AG09319 (cell line): ENCODE results near the gene C11orf86.

Experiments
- DNase-seq: peaks from one replicate; pipeline ENCODE4 v3.0.0-alpha.2; 2010; ENCODE audit warnings: low read depth; ENCODE audit errors: extremely low read depth
- CTCF ChIP-seq: IDR thresholded peaks from 2 replicates; pipeline ENCODE4 v1.5.1; 2011; ENCODE audit warnings: low read depth, mild to moderate bottlenecking, inconsistent platforms, low read length, moderate library complexity

Gene C11orf86

DNA sequence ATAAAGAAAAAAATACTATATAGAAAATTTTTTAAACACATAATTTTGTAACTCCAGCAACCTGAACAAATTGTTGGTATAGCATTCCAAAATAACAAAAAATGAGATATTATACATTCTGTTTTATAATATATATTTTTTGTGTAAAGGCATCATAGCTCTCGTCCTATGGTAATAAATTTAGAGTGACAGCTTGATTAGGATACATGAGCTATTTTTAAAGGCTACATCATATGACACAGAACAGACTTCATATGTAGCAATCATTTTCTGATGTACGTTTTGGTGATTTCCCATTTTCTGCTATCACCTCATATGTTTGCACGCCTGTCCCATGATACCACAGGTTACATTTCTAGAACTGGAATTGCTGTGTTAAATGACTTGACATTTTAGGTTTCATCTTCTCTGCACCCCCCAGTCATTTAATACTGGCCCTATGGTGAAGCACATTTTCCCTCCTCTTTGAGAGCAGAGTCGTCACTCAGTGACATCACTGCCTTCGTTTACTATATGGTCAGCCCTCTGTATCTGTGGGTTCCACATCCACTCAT, 36.4 kb upstream of the C11orf86 start:
- no peak for TF ChIP-seq CTCF
- no peak for DNase-seq

DNA sequence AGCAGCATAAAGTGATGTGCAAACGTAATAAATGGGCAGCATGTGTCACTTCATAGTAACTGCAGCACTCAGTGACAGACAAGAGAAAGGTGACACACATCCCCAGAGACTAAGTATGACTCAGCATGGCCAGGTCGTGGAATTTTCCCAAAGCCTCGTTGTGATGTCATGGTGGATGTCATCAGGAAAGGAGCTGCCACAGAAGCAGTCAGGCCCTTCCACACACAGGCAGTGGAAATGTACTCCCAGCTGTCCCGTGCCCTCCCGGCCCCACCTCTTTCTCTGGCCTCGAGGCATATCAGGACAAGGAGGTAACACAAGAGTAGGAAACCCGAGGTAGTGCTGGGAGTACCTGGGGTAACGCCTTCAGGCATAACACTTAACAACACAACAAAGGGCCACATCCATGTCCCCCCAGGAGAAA, 25.0 kb upstream of the C11orf86 start:
- TF ChIP-seq CTCF, result no peak
- no peak for DNase-seq

DNA sequence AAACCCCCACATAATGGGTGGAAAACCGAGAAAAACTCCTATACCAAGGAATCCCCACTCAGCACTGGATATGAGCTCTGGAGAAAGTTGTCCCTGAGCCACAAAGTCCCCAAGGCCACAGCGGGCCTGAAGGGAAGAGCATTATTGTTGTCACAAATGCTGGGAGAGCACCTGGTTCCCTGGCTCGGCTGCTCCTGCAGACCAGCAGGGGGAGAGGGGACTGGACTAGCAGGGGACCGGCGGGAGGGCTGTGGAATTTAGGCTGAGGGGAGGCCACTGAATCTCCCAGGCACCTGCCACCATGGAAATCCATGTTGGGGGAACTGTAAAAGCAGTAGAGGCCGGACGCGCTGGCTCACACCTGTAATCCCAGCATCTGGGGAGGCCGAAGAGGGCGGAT, 24.0 kb upstream of the C11orf86 start:
- TF ChIP-seq CTCF, result no peak
- DNase-seq, result no peak

- no peak for DNase-seq
- TF ChIP-seq CTCF, result no peak
These were observed 23.2 kb upstream of the C11orf86 start for GRCh38 chr11:66951927-66952337.

DNA sequence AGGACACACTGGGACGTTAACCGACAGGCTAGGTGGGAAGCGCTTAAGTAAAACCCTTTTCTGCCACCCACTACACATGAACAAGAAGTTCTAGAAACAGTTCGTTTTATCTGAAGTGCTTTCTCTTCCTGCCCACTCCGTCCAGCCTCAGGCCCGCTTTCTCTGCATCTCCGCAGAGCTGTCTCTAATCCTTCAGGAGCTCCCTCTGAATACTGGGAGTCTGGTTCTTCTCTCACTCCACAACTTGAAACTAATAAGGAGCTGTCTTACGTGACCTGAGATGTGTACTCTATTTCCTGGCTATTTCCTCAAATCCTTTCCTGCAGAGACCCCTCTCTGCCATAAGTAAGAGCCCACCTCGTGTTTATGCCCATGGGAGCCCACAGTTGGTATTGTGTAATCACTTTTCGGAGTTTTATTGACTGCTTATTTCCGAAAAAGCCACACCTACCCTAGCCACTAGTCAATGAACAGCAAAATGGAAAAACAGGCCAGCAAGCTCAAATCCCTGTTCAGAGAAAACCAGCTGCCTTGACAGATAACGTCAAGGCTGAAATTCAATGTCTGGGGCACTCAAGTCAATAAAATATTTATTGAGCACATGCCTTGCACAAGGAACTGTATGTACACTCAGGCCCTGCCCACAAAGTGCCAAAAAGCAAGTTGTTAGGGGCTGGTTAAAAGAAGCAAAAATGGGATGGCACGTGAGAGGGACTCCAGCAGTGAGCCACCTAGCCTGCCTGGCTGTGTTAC, 21.8 kb upstream of the C11orf86 start:
- TF ChIP-seq CTCF, result no peak
- no peak for DNase-seq

- no peak for DNase-seq
- TF ChIP-seq CTCF, result peak; percentile 5
These were observed 18.3 kb upstream of the C11orf86 start for GRCh38 chr11:66956689-66957290.

DNA sequence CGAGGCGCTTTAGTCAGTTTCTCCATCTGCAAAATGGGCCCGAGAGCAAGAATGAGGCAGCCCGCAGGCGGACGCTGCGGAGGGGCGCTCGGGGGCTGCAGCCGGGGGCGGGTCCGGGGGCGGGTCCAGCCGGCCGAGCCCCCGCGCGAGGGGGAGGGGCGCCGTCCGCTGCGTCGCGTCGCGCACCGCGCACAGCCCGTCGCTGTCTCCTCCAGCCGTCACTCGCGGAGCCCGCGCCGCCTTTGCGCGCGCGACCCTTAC, 17.2 kb upstream of the C11orf86 start:
- DNase-seq, result no peak
- no peak for TF ChIP-seq CTCF
